IPS DF 19.7 (cell line): ENCODE measurements around the gene TRIM8.
"Not testable (repeated sequence)": the region's sequence is repeated elsewhere in the genome, so short reads cannot be mapped to it uniquely, and the experiment has no call there.

ENCODE experiments used
- DNase-seq: peaks from one replicate; pipeline ENCODE4 v3.0.0-alpha.2; 2013; ENCODE audit warnings: low read depth, low spot score

The TRIM8 gene

GRCh38 chr10:102649797-102650654, 5.7 kb downstream of the TRIM8 start:
- no peak for DNase-seq

DNA sequence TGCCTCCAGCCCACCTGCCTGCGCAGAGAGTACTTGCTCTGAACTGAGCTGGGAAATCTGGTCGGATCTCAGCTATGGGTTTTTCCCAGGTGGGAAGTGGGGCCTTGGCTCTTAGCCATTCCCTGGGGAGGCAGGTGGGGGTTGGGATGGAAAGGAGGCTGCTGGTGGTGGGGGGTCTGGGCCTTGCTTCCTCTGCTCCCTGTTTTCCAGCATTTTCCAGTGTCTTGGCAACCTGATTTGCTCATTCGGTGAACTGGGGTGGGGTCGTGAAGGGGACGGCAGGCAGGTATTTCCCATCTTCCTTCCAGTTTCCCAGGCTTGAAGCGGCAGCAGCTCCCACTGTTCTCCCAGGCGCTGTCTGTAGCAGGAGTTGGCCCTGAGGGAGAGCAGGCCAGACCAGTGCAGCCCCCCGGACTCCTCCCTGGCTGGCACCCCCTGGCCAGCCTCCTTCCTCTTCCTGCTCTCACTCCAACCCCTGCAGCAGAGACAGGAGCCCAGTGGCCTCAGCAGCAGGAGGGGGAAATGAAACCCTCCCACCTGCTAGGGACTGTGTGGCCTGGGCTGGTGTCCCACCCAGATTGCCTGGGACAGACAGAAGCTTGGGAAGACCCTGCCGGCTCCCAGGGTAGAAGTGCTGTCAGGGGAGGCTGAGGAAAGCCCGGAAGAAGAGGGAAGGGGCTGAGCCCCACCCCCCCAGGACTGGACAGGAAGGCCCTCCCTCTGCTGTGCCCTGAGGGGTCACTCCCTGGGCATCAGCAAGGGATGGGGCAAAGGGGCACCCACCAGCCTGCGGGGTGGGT, 6.6 kb downstream of the TRIM8 start:
- no peak for DNase-seq

DNA sequence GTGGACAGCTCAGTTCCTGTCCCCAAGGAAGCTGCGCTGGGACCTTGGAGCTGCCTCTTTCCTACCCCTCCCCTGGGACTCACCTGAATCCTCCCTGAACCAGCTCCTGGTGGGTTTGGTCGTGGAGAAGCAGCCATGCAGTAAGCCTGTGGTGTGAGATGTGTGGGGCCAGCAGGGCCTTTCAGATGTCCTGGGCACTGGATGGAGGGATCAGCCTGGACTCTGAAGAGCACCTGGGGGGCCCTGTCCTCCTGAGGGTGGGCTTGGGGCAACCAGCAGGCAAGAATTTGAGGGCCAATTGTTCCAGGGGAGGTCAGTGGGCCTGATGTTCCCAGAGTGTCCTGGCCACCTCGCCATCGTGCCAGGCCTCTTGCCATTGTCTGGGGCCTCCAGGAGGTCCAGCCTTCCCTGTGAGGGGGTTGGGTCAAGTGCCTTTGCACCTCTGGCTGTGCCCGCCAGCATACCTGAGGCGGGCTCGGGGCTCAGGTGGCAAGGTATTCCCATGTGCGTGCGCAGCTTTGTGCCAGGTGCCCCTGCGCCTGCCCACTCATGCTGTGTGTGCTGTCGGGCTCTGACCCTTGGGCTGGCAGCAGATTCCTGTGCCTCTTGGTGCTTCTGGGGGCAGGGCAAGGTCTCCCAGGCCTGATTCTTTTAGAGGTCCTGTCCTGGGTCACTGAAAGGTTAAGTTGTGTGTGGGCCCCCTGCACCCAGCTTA, 7.3 kb downstream of the TRIM8 start:
- DNase-seq, result no peak

GRCh38 chr10:102652170-102652916, 8.1 kb downstream of the TRIM8 start:
- DNase-seq, result no peak

- DNase-seq, result no peak
Observed at GRCh38 chr10:102653060-102653459, 8.8 kb downstream of the TRIM8 start.

- DNase-seq, result no peak
Observed at GRCh38 chr10:102654566-102654965, 10.3 kb downstream of the TRIM8 start.

DNA sequence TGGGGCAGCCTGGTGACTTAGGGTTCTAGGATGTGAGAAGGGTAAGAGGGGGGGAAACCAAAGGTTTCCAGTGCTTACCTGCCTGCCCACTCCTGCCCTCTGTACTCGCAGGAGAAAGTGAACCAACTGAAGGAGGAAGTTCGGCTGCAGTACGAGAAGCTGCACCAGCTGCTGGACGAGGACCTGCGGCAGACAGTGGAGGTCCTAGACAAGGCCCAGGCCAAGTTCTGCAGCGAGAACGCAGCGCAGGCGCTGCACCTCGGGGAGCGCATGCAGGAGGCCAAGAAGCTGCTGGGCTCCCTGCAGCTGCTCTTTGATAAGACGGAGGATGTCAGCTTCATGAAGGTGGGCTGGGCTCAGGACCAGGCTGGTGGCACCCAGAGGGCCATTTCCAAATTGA, 10.7 kb downstream of the TRIM8 start:
- DNase-seq, result no peak

DNA sequence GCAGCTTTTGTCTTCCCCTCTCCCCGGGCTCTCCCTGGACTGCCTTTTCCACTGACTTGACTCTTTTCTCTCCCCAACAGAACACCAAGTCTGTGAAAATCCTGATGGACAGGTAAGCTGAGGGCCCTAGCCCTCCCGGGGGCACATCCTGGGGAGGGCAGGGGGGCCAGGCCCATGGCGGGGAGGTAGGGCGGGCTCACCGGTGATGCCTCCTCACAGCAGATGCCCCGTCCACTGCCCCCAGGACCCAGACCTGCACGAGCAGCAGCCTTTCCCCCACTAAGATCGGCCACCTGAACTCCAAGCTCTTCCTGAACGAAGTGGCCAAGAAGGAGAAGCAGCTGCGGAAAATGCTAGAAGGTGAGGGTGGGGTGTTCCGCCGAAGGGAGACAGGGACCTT, 11.7 kb downstream of the TRIM8 start:
- DNase-seq, result no peak

DNA sequence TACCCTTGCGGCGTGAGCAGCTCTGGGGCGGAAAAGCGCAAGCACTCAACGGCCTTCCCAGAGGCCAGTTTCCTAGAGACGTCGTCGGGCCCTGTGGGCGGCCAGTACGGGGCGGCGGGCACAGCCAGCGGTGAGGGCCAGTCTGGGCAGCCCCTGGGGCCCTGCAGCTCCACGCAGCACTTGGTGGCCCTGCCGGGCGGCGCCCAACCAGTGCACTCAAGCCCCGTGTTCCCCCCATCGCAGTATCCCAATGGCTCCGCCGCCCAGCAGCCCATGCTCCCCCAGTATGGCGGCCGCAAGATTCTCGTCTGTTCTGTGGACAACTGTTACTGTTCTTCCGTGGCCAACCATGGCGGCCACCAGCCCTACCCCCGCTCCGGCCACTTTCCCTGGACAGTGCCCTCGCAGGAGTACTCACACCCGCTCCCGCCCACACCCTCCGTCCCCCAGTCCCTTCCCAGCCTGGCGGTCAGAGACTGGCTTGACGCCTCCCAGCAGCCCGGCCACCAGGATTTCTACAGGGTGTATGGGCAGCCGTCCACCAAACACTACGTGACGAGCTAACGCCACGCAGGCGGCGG, 12.6 kb downstream of the TRIM8 start:
- no peak for DNase-seq

DNA sequence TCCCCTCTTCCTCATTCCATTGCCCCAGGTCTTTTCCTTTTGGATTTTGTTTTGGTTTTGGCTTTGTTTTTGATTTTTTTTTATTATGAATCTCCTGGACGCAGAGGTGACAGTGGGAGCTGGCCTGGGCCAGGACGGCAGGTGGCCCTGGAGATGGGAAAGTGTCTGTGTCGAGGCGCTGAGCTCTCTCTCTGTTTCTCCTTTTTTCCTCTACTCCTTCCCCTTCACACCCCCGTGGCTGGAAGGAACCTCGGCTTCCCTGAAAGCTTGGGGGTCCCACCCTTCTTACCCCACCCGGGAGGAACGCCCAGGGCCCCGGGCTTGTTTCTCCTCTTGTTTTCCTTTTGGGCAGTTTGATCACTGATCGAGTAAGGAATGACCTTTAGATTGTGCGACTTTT, 13.2 kb downstream of the TRIM8 start:
- DNase-seq, result no peak

GRCh38 chr10:102657984-102658724, 13.9 kb downstream of the TRIM8 start:
- DNase-seq, result no peak

DNA sequence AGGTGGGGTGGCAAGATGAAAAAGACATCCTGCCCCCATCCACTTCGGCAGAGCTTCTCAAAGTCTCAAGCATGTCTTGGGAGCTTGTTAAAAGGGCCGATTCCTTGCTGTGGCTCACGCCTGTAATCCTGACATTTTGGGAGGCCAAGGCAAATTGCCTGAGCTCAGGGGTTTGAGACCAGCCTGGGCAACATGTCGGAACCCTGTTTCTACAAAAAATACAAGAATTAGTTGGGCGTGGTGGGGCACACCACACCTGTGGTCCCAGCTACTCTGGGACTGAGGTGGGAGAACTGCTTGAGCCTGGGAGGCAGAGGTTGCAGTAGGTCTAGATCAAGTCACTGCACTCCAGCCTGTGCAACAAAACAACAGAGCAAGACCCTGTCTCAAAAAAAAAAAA, 14.5 kb downstream of the TRIM8 start:
- no peak for DNase-seq

DNA sequence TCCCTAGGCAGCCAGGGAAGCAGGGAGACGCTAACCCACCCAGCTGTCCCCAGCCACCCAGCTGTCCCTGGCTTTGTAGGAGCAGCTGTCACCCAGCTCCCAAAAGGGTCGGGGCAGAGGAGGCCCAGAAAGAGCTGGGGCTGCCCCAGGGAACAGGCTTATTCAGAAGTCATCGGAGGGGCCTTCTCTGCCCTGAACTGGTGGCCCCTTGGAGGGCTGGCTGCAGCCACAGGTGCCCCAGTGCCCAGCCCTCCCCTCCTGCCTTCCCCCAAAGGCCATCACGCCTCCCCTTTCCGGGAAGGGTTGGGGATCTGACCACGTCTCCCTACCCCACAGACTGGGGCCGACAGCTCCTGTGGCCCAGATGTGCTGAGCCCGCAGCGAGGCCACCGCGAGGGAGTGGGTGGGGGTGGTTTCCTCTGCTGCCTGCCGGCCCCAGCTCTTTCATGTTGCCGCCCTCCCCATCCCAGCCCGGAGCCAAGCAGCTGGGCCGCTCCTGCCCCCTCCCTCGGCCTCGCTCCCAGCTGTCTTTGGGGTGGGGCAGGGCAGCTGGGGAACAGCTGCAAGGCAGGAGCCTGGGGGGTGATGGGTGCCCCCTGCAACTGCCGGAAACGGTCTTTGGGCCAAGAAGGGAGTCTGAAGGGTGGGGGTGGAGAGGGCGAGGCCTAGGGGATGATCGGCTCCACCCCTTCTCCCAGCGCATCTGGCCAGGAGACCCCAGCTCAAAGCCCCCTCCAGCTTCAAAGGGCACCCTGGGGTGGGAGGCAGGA, 16.8 kb downstream of the TRIM8 start:
- no peak for DNase-seq

GRCh38 chr10:102661658-102662028, 17.4 kb downstream of the TRIM8 start:
- no peak for DNase-seq

GRCh38 chr10:102665904-102666509, 21.7 kb downstream of the TRIM8 start:
- DNase-seq, result no peak

GRCh38 chr10:102667411-102667810, 23.1 kb downstream of the TRIM8 start:
- DNase-seq, result not testable (repeated sequence)

DNA sequence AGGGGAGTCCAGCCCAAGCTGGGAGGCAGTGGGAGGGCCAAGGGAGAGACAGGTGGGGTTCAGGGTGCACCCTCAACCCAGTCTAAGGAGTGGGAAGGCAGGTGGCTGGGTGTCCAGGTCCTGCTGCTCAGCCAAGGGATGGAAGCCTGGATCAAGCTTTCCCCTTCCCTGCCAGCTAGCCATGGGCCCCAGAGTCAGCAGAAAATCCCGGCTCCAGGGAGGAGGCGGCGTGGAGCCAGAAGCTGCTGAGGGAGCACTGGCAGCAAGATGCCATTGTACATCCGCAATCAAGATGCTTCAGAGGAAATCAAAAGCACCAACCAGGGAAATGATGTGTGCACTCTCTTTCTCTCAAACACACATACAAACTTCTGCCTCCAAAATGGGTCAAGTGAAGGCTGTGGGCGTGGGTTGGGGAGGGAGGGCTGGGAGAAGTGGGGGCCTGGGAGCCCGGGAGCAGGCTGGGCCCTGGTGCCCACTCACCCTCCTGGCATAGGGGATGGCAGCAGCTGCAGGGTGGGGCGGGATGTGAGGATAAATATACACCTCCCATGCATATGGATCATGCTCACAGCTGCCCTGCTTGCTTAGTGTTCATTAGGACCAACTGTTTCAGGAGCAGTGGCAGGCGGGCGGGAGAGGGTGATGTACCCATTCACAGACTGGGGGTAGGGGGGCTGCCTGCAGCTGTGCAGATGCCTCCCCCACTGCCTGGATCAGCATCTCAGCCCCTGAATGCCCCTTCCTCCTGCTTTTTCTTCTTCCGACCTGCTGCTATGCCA, 24.2 kb downstream of the TRIM8 start:
- DNase-seq, result no peak
